Fibroblast of pulmonary artery (primary cell): ENCODE data around the gene RAB40C.

Experiments used
- DNase-seq: peaks from one replicate; pipeline ENCODE4 v3.0.0-alpha.2; 2010; ENCODE audit warnings: low read depth
- H3K4me3 ChIP-seq: replicated peaks from 2 replicates; pipeline ENCODE4 v1.5.1; 2011; ENCODE audit warnings: low read depth, mild to moderate bottlenecking, control low read depth, low read length, moderate library complexity
- CTCF ChIP-seq: IDR thresholded peaks from 2 replicates; pipeline ENCODE4 v1.5.1; 2011; ENCODE audit warnings: mild to moderate bottlenecking, control low read depth, low read length, inconsistent platforms; ENCODE audit errors: missing control alignments

Gene RAB40C

GRCh38 chr16:661184-661821 lies 71.4 kb downstream of the RAB40C start:
- H3K4me3 ChIP-seq: no peak overlapping the region
- no peak for TF ChIP-seq CTCF

DNA sequence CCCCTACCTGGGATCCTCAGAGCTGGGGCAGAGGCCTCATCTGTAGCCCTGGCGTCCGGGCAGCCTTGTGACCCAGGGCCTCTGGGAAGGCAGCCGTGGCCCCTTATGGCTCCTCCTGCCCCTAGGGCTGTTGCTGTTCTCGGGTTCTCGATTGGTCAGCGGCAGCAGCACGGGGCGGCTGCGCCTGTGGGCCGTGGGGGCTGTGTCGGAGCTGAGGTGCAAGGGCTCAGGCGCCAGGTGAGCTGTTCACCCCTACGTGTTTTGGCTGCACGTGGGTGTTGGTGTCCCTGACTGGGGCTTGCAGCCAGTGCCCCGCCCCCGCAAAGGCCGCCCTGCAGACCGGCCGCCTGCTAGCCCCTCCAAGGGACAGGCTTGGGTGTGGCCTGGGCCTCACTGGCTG lies 72.2 kb downstream of the RAB40C start:
- TF ChIP-seq CTCF: no peak
- DNase-seq: no peak

More at GRCh38 chr16:661184-661821, 71.4 kb downstream of the RAB40C start:
- DNase-seq: no peak

GRCh38 chr16:662597-662996 lies 72.7 kb downstream of the RAB40C start:
- no peak for TF ChIP-seq CTCF
- DNase-seq: no peak
- no peak overlapping the region for H3K4me3 ChIP-seq

More for the DNA sequence above, 72.2 kb downstream of the RAB40C start:
- no peak overlapping the region for H3K4me3 ChIP-seq

GRCh38 chr16:666572-666971 lies 76.7 kb downstream of the RAB40C start:
- no peak for TF ChIP-seq CTCF
- DNase-seq: no peak
- no peak overlapping the region for H3K4me3 ChIP-seq

GRCh38 chr16:667113-667779 lies 77.4 kb downstream of the RAB40C start:
- no peak overlapping the region for H3K4me3 ChIP-seq

DNA sequence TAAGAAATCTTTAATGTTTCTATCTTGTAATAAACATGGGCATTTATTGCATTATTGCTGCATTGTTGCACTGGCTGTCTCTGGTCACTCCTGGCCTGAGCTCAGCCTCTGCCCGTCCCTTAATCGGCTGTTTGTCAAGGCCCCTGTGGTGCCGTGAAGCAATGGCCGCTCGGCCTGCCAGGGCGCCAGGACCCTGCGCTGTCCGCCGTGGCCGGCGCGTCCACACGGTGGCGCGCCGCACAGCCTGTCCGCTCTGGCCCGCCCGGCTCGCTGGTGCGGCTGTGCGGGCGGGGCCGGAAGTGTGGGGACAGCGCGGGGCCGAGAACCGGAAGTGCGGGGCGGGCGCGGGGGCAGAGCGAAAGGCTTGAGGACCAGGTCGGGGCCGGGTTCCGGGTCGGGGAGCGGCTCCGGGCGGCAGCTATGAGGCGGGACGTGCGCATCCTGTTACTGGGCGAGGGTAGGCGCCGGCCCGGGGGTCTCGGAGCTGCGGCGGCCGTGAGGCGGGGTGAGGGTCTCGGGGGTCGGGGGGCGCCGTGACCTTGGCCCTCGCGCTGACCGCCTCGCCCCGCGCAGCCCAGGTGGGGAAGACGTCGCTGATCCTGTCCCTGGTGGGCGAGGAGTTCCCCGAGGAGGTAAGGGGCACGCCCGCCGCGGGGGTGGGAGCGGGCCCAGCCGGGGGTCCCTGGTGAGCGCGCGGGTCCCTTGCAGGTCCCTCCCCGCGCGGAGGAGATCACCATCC lies 78.1 kb downstream of the RAB40C start, which contains the start of gene RHOT2:
Gene RHOT2 (plus strand): TSS at position 353 of the 739 bp plus-strand sequence. CDS start 68 bp downstream, at position 421.
- H3K4me3 ChIP-seq: peak within 1 kb of the TSS; percentile 79
- peak; percentile 90 for DNase-seq
- peak; percentile 34 for TF ChIP-seq CTCF

More at GRCh38 chr16:667113-667779, 77.4 kb downstream of the RAB40C start:
- no peak for TF ChIP-seq CTCF
- DNase-seq: no peak
